Liver (tissue), 3 donors: ENCODE measurements around the gene KIF26B.

Experiments
- FOXA1 ChIP-seq: IDR thresholded peaks from 2 replicates; pipeline ENCODE4 v1.6.1; 2016; ENCODE audit warnings: antibody characterized with exemption
- GABPA ChIP-seq, 2 donors: IDR thresholded peaks in 1 of 2; conservative IDR thresholded peaks in 1 of 2; 2 replicates each; pipeline ENCODE4 v1.6.1; 2016; ENCODE audit warnings: antibody characterized with exemption in 2 of 2, mild to moderate bottlenecking in 1 of 2, moderate library complexity in 1 of 2
- JUND ChIP-seq, 2 donors: IDR thresholded peaks; 2 replicates each; pipeline ENCODE4 v1.6.1; 2016; ENCODE audit warnings: antibody characterized with exemption in 2 of 2
- RAD21 ChIP-seq, 2 donors: IDR thresholded peaks; 2 replicates each; pipeline ENCODE4 v1.6.1; 2016; ENCODE audit warnings: antibody characterized with exemption in 2 of 2, mild to moderate bottlenecking in 2 of 2
- RXRA ChIP-seq, 2 donors: IDR thresholded peaks; 2 replicates each; pipeline ENCODE4 v1.6.1; 2017 to 2018; ENCODE audit warnings: antibody characterized with exemption in 2 of 2, mild to moderate bottlenecking in 1 of 2
- SP1 ChIP-seq: IDR thresholded peaks from 2 replicates; pipeline ENCODE4 v1.6.1; 2018; ENCODE audit warnings: antibody characterized with exemption, mild to moderate bottlenecking
- TAF1 ChIP-seq: conservative IDR thresholded peaks from 2 replicates; pipeline ENCODE4 v1.6.1; 2016; ENCODE audit warnings: antibody characterized with exemption, mild to moderate bottlenecking
- YY1 ChIP-seq: IDR thresholded peaks from 2 replicates; pipeline ENCODE4 v1.6.1; 2016; ENCODE audit warnings: antibody characterized with exemption, mild to moderate bottlenecking
- TF ChIP-seq, protein P1 (sequence below): fragments of 150-350 bp; IDR thresholded peaks from 2 replicates; pipeline ENCODE4 v1.5.1; 2017; ENCODE audit warnings: improper control_type of control experiment, low read depth, low read length; ENCODE audit not compliant: missing input control
- TF ChIP-seq, protein P2 (sequence below): IDR thresholded peaks from 2 replicates; pipeline ENCODE4 v1.6.1; 2016; ENCODE audit warnings: antibody characterized with exemption, mild to moderate bottlenecking
- TF ChIP-seq, protein P3 (sequence below): IDR thresholded peaks from 2 replicates; pipeline ENCODE4 v1.6.1; 2016; ENCODE audit warnings: antibody characterized with exemption
- TF ChIP-seq, protein P4 (sequence below): IDR thresholded peaks from 2 replicates; pipeline ENCODE4 v1.6.1; 2016; ENCODE audit warnings: antibody characterized with exemption
- donor health status: healthy.
- donor health status: healthy.

DNA sequence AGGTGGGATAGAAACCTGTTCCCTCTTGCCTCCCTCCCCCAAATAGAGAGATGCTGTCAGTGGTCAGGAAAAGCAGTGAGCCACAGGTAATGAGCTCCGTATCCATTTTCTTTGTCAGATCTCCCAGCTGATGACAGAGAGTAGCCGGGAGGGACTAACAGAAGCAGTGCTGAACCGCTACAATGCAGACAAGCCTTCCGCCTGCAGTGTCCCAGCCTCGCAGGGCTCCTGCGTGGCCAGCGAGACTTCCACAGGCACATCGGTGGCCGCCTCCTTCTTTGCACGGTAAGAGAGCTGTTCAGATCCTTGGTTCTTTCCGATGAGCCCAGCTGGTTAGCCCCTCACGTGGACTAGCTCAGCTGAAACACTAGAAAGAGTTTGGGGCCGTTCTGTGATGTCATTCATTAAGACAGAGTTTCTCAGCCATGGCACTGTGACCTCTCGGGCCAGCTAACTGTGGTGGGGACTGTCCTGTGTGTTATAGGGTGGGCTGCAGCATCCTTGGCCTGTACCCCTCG is 264.7 kb downstream of the KIF26B start:
- TF ChIP-seq, protein P1, sequence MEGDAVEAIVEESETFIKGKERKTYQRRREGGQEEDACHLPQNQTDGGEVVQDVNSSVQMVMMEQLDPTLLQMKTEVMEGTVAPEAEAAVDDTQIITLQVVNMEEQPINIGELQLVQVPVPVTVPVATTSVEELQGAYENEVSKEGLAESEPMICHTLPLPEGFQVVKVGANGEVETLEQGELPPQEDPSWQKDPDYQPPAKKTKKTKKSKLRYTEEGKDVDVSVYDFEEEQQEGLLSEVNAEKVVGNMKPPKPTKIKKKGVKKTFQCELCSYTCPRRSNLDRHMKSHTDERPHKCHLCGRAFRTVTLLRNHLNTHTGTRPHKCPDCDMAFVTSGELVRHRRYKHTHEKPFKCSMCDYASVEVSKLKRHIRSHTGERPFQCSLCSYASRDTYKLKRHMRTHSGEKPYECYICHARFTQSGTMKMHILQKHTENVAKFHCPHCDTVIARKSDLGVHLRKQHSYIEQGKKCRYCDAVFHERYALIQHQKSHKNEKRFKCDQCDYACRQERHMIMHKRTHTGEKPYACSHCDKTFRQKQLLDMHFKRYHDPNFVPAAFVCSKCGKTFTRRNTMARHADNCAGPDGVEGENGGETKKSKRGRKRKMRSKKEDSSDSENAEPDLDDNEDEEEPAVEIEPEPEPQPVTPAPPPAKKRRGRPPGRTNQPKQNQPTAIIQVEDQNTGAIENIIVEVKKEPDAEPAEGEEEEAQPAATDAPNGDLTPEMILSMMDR: no peak
- TF ChIP-seq RAD21 (IDR thresholded peaks at IDR 0.05) (no peak), SP1 (no peak), FOXA1 (no peak), TAF1 (no peak), RXRA (IDR thresholded peaks at IDR 0.05) (no peak), GABPA (IDR thresholded peaks at IDR 0.05 in 1 of 2, conservative IDR thresholded peaks at IDR 0.05 in 1 of 2) (no peak), YY1 (no peak), JUND (IDR thresholded peaks at IDR 0.05) (no peak)
- TF ChIP-seq, protein P2, sequence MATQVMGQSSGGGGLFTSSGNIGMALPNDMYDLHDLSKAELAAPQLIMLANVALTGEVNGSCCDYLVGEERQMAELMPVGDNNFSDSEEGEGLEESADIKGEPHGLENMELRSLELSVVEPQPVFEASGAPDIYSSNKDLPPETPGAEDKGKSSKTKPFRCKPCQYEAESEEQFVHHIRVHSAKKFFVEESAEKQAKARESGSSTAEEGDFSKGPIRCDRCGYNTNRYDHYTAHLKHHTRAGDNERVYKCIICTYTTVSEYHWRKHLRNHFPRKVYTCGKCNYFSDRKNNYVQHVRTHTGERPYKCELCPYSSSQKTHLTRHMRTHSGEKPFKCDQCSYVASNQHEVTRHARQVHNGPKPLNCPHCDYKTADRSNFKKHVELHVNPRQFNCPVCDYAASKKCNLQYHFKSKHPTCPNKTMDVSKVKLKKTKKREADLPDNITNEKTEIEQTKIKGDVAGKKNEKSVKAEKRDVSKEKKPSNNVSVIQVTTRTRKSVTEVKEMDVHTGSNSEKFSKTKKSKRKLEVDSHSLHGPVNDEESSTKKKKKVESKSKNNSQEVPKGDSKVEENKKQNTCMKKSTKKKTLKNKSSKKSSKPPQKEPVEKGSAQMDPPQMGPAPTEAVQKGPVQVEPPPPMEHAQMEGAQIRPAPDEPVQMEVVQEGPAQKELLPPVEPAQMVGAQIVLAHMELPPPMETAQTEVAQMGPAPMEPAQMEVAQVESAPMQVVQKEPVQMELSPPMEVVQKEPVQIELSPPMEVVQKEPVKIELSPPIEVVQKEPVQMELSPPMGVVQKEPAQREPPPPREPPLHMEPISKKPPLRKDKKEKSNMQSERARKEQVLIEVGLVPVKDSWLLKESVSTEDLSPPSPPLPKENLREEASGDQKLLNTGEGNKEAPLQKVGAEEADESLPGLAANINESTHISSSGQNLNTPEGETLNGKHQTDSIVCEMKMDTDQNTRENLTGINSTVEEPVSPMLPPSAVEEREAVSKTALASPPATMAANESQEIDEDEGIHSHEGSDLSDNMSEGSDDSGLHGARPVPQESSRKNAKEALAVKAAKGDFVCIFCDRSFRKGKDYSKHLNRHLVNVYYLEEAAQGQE: no peak
- TF ChIP-seq, protein P3, sequence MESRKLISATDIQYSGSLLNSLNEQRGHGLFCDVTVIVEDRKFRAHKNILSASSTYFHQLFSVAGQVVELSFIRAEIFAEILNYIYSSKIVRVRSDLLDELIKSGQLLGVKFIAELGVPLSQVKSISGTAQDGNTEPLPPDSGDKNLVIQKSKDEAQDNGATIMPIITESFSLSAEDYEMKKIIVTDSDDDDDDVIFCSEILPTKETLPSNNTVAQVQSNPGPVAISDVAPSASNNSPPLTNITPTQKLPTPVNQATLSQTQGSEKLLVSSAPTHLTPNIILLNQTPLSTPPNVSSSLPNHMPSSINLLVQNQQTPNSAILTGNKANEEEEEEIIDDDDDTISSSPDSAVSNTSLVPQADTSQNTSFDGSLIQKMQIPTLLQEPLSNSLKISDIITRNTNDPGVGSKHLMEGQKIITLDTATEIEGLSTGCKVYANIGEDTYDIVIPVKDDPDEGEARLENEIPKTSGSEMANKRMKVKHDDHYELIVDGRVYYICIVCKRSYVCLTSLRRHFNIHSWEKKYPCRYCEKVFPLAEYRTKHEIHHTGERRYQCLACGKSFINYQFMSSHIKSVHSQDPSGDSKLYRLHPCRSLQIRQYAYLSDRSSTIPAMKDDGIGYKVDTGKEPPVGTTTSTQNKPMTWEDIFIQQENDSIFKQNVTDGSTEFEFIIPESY: no peak
- TF ChIP-seq, protein P4, sequence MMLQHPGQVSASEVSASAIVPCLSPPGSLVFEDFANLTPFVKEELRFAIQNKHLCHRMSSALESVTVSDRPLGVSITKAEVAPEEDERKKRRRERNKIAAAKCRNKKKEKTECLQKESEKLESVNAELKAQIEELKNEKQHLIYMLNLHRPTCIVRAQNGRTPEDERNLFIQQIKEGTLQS: no peak
